SK-N-SH treated with all-trans-retinoic acid at 6 μM for 48 hours (cell line): ENCODE data around the gene USP24.

ENCODE experiments used
- TCF4 ChIP-seq: fragments of 250-450 bp; sonication (Bioruptor Pico); IDR thresholded peaks from 2 replicates; pipeline ENCODE4 v1.8.0; 2021; ENCODE audit warnings: mild to moderate bottlenecking, moderate library complexity, borderline replicate concordance
- TOX ChIP-seq: fragments of 250-450 bp; sonication (Bioruptor Pico); IDR thresholded peaks from 2 replicates; pipeline ENCODE4 v1.8.0; 2021; ENCODE audit warnings: mild to moderate bottlenecking, moderate library complexity, borderline replicate concordance
- ZFP30 ChIP-seq: fragments of 450-650 bp; formaldehyde crosslinking; IDR thresholded peaks from 2 replicates; pipeline ENCODE4 v1.5.0; 2022; ENCODE audit warnings: mild to moderate bottlenecking, moderate library complexity

DNA sequence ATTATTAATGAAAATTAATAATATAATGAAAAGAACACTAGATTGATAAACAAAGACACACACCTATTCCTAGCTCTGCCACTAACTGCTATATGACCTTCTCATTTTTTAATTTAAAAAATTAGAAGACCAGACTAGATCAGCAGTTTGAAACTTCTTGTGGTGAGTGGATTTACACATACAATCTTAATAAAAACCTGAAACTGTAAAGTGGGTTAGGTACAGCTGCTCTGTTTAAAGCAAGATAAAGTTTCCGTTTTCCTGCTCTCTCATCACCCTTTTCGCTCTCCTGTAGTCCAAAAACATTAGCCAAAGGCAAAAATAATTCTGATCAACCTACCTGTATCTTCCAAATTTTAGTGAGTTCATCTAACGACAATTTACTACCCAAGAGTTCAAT lies 58.6 kb downstream of the USP24 start:
- no peak for TF ChIP-seq ZFP30 (CRISPR knock-in tag)
- no peak for TF ChIP-seq TCF4 (CRISPR knock-in tag)
- TF ChIP-seq TOX (CRISPR knock-in tag) = no peak
